Endothelial cell of hepatic sinusoid (primary cell): ENCODE measurements around the gene SSR3.

Experiments
- in situ Hi-C: cut with HindIII; loops from 2 replicates; pipeline ENCODE4 v1.10.0; 2017; ENCODE audit warnings: low sequenced_read_pairs

The SSR3 gene

GRCh38 chr3:156542101-156543042 is 12.5 kb downstream of the SSR3 start:
- in situ Hi-C loops = loop anchor here (10.0 kb wide), 1 partner anchor 582 kb away; no protein-coding TSS in a partner anchor

GRCh38 chr3:156539802-156540201 is 15.1 kb downstream of the SSR3 start:
- in situ Hi-C loops = loop anchor here (10.0 kb wide), 1 partner anchor 585 kb away; no protein-coding TSS in a partner anchor

GRCh38 chr3:156539051-156539450 is 15.9 kb downstream of the SSR3 start:
- in situ Hi-C loops = no loop called here

- in situ Hi-C loops = no loop called here
These were observed 18.2 kb downstream of the SSR3 start for GRCh38 chr3:156536524-156537316.

GRCh38 chr3:156535798-156536197 is 19.1 kb downstream of the SSR3 start:
- in situ Hi-C loops = no loop called here

- in situ Hi-C loops = no loop called here
These were observed 19.7 kb downstream of the SSR3 start for GRCh38 chr3:156535162-156535627.

GRCh38 chr3:156533205-156533604 is 21.7 kb downstream of the SSR3 start:
- in situ Hi-C loops = no loop called here

- in situ Hi-C loops = no loop called here
These were observed 22.2 kb downstream of the SSR3 start for GRCh38 chr3:156532730-156533129.

GRCh38 chr3:156530980-156531379 is 23.9 kb downstream of the SSR3 start:
- in situ Hi-C loops = no loop called here

- in situ Hi-C loops = no loop called here
These were observed 27.9 kb downstream of the SSR3 start for GRCh38 chr3:156527060-156527459.

GRCh38 chr3:156525808-156526207 is 29.1 kb downstream of the SSR3 start:
- in situ Hi-C loops = no loop called here

GRCh38 chr3:156522673-156523072 is 32.2 kb downstream of the SSR3 start:
- in situ Hi-C loops = no loop called here

GRCh38 chr3:156519758-156520162 is 35.2 kb downstream of the SSR3 start:
- in situ Hi-C loops = no loop called here

GRCh38 chr3:156518726-156519125 is 36.2 kb downstream of the SSR3 start:
- in situ Hi-C loops = no loop called here

- in situ Hi-C loops = no loop called here
These were observed 38.0 kb downstream of the SSR3 start for GRCh38 chr3:156516961-156517360.

GRCh38 chr3:156516284-156516683 is 38.6 kb downstream of the SSR3 start:
- in situ Hi-C loops = no loop called here

GRCh38 chr3:156513619-156514018 is 41.3 kb downstream of the SSR3 start:
- in situ Hi-C loops = no loop called here

- in situ Hi-C loops = no loop called here
These were observed 42.8 kb downstream of the SSR3 start for GRCh38 chr3:156511987-156512677.

GRCh38 chr3:156509189-156510174 is 45.4 kb downstream of the SSR3 start:
- in situ Hi-C loops = no loop called here

GRCh38 chr3:156507285-156507684 is 47.6 kb downstream of the SSR3 start:
- in situ Hi-C loops = no loop called here
